RWPE1 (cell line): ENCODE measurements around the gene KRT74.

Source experiments
- CTCF ChIA-PET: fragments of 350-600 bp; sonication (Branson Sonifier 250); formaldehyde crosslinking; extraction: SDS; loops from one replicate; lab custom pipeline; 2021; lab: Yijun Ruan, JAX
- POLR2A ChIA-PET: fragments of 400-600 bp; formaldehyde crosslinking; extraction: SDS; loops from one replicate; lab custom pipeline; 2020; ENCODE audit warnings: antibody characterized with exemption; ENCODE audit not compliant: low non-redundant PET; lab: Yijun Ruan, JAX
- DNase-seq: peaks from one replicate; pipeline ENCODE4 v3.0.0; 2012; ENCODE audit warnings: low spot score
- H3K27ac ChIP-seq: fragments of 450-650 bp; 2 replicates; pipeline ENCODE4 v1.5.1; 2017
- TF ChIP-seq, protein P1 (sequence below): fragments of 450-650 bp; conservative IDR thresholded peaks from 2 replicates; pipeline ENCODE4 v1.5.1; 2017; ENCODE audit warnings: low read depth, mild to moderate bottlenecking

KRT74 gene

DNA sequence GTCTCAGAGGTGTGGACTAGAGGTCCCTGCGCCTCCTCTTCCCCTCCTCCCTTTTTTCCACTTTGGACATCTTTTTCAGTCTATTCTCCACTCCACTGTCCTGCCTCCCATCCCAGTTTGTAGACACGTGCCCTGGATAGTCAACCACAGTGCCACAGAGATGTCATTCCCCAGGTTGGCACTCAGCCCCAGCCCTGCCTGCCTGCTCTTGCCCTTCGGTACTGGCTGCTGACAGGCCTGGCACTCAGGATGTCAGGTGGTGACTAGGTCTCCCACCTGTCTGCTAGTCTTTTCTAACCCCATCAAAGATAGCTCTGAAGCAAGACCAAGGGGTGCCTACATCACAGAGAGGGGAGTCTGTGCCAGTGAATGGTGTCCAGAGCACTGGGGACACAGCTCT is 36.5 kb downstream of the KRT74 start:
- CTCF ChIA-PET, result no interaction called here
- POLR2A ChIA-PET, result no interaction called here
- H3K27ac ChIP-seq, result peak overlapping the region; percentile 47
- no peak for DNase-seq
- TF ChIP-seq, protein P1, sequence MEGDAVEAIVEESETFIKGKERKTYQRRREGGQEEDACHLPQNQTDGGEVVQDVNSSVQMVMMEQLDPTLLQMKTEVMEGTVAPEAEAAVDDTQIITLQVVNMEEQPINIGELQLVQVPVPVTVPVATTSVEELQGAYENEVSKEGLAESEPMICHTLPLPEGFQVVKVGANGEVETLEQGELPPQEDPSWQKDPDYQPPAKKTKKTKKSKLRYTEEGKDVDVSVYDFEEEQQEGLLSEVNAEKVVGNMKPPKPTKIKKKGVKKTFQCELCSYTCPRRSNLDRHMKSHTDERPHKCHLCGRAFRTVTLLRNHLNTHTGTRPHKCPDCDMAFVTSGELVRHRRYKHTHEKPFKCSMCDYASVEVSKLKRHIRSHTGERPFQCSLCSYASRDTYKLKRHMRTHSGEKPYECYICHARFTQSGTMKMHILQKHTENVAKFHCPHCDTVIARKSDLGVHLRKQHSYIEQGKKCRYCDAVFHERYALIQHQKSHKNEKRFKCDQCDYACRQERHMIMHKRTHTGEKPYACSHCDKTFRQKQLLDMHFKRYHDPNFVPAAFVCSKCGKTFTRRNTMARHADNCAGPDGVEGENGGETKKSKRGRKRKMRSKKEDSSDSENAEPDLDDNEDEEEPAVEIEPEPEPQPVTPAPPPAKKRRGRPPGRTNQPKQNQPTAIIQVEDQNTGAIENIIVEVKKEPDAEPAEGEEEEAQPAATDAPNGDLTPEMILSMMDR, result no peak

DNA sequence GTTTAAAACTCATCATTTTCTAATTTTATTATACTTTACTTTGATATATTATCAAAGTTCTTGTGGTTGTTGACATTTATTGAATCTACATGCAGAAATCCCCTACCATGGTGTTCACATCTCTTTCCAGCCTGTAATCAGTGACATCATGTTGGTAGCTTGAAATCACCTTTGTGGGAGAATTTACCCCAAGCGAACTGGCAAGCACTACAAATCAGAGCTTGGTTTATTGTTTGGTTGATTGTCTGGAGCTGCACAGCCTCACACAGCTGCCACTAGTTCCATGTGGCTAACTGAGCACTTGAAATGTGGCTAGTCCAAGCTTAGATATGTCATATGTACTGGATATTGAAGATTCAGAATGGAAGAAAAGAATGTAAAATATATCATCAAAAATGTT is 38.1 kb downstream of the KRT74 start:
- ChIA-PET CTCF (interaction anchor here (0.6 to 1.0 kb wide), 3 partner anchors 11 to 148 kb away, joined by 3 to 5 read pairs (median 3); no protein-coding TSS in a partner anchor), POLR2A (no interaction called here)
- TF ChIP-seq, protein P1, result no peak
- no peak for DNase-seq
- no peak overlapping the region for H3K27ac ChIP-seq

DNA sequence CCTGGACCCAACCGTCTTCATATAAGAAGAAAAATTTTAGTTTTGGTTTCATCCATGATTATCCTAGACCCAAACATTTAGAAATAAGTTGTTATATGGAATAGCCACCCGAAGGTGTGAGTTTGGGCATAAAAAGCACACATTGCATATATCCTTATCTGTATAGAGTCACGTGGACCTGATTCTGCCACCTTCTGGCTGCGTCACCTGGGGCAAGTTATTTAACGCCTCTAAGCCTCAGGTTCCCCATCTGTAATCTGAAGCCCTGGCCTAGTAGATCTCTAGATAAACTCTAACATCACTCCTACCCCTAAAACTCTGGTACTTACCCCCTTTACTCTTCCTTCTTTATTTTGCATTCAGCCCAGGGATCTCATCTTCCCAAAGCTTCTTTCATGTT is 39.2 kb downstream of the KRT74 start:
- ChIA-PET POLR2A (no interaction called here), CTCF (interaction anchor here (0.6 to 1.0 kb wide), 6 partner anchors 10 to 396 kb away, joined by 3 to 5 read pairs (median 3); no protein-coding TSS in a partner anchor)
- H3K27ac ChIP-seq, result no peak overlapping the region
- TF ChIP-seq, protein P1, result no peak
- DNase-seq, result no peak

DNA sequence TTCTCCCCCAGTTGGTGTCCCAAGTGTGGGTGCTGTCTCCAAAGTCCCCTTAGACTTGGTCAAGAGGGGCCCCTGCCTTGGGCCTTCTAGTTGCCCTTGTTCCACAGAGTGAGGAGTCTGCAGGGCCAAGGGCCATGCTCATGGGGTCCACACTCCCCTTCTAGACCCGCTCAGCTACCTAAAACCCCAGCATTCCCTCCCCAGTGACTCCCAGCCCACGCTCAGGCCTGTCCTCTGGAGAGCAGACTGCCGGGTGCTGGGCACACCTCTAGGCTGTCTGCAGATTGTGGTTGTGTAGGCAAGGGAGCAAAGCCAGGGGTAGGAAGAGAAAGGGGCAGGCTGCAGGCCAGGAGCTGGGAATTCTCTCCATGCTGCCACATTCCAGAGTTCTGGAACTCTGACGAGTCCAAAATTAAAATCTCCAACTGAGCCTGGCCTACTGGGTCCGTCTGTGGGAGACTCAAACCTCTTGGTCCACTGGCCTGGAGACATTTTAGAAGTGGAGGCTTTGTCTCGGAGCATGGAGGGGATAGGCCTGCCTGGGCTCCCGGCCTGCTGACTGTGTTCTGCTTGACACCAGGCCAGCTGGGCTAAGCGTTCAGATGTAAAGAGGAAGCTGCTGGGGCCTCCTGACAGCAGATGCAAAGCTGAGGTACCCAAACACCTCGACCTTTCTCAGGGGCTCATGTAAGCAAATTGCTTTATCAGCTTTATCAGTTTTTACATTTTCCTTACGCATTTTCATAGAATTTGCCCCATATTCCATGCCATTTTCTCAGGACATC is 39.8 kb downstream of the KRT74 start:
- no peak for DNase-seq
- peak overlapping the region; percentile 4; the same call in 1 of the 2 replicates for H3K27ac ChIP-seq
- TF ChIP-seq, protein P1, result no peak
- ChIA-PET CTCF (interaction anchor here (0.6 to 1.4 kb wide), 5 partner anchors 11 to 165 kb away, joined by 3 to 4 read pairs (median 3); no protein-coding TSS in a partner anchor), POLR2A (no interaction called here)

DNA sequence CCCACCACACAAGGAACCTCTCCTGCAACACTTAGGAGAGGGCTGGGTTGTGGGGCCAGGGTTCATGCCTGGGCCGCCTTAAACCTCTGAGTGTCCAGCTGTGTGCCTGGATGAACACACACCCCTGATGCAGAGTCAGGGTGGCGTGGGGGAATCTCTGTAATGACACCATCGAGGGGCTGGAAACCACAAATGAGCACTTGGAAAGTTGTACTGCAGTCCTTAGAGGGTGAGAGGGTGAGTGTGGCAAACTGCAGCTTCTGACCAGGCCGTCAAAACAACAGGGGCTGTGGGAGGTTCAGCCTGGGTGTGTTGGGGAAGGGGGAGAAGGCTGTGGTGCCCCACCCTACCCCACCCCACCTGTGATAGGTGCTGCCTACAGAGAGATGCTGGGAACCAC is 41.0 kb downstream of the KRT74 start:
- no peak for DNase-seq
- peak overlapping the region; percentile 13 for H3K27ac ChIP-seq
- TF ChIP-seq, protein P1, result no peak
- CTCF ChIA-PET, result interaction anchor here (0.5 to 1.4 kb wide), 5 partner anchors 29 to 526 kb away, joined by 3 to 4 read pairs (median 3); no protein-coding TSS in a partner anchor
- POLR2A ChIA-PET, result no interaction called here

DNA sequence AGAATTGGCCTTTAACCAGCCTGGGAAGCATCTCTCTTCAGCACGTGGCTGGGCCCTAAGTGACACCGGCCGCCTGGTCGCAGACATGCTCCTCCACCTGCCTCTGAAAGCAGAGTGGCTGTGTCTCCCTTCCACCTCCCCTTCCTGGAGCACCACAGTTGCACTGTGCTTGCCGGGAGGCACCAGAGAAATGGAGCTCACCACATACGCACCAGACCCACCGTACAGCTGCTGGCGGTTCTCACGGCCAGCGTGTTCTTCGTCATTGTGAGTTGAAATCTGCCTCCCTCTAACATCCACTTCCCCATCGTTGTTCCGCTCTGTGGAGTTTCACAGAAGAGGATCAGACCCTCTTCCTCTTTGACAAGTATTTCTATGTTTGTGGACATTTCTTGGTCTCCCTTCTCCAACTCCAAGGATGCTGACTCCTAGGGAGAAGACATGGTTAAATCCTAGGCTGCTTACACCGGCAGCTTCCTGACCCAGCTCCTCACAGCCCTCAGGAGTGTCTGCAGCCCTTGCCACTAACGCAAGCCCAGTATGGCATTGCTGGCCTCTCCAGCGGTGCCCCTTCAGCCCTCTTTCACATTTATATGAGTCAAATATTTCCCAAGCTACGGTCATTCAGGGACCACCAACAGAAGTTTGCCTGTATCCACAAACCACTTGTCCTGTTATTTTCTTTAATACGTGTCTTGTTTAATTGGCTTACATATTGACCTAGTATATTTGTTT is 41.9 kb downstream of the KRT74 start:
- CTCF ChIA-PET, result interaction anchor here (0.8 to 1.0 kb wide), 2 partner anchors 34 to 348 kb away, joined by 3 to 4 read pairs; no protein-coding TSS in a partner anchor

More for the DNA sequence above, 41.9 kb downstream of the KRT74 start:
- 0 out of 2 replicates have a peak overlapping the region, but pooled peaks have one; percentile 1 for H3K27ac ChIP-seq
- no peak for DNase-seq
- POLR2A ChIA-PET, result no interaction called here
- TF ChIP-seq, protein P1, result no peak
